ENCODE data around the gene CD59. TPM values are rescaled to one million over a fixed set of nuclear protein-coding genes. Genes with fewer than 3 reads are reported as not detected.

The CD59 gene
- total and polyA plus RNA-seq, 2 donors (not counting 3 experiments of a cell fraction or from before 2014, with no cell fraction given), result 992 to 1,084 TPM

- DNase-seq (ENCODE audit: low read depth, low spot score), result peak; percentile 91
- dilution Hi-C loops (cut with MboI; ENCODE audit: extremely low pct_ligation_motif_present, low sequenced_read_pairs) (no loop called here), intact Hi-C loops (cut with micrococcal nuclease) (no loop called here)
- H3K4me1 ChIP-seq (ENCODE audit: control insufficient read depth, extremely low read depth, insufficient read depth, low read length), result peaks cover 67% of the 10 kb centered on the region
- ChIA-PET POLR2A (interaction anchor here (0.9 kb wide), 1 partner anchor 15 kb away, joined by 3 read pairs; no protein-coding TSS in a partner anchor), CTCF (interaction anchor here (0.6 to 13.8 kb wide), 5 partner anchors 9 to 21 kb away, joined by 3 to 254 read pairs (median 9); partner anchors contain the start of gene CD59)
- H3K36me3 ChIP-seq (ENCODE audit: control insufficient read depth in 2 of 2, extremely low read depth in 1 of 2, insufficient read depth in 2 of 2, low read length in 2 of 2), result peaks cover 25 to 38% of the 10 kb centered on the region in 2 experiments
- no peaks in the 10 kb centered on the region for H3K9me3 ChIP-seq (replicated peaks; ENCODE audit: control insufficient read depth, insufficient read depth, low read length)
- peaks cover 100% of the 10 kb centered on the region for H3K79me2 ChIP-seq (ENCODE audit: control insufficient read depth, insufficient read depth, low read length)
- no peak overlapping the region for H3K4me3 ChIP-seq (replicated peaks in 1 of 3; ENCODE audit: insufficient read depth in 1 of 3, low read depth in 1 of 3, low read length in 3 of 3)
- no peaks in the 10 kb centered on the region for H3K9me1 ChIP-seq (replicated peaks; ENCODE audit: control insufficient read depth, extremely low read depth, insufficient read depth, low read length)
- TF ChIP-seq MYC (IDR thresholded peaks at IDR 0.05; ENCODE audit: low read depth, low read length) (peak; percentile 33), CTCF (IDR thresholded peaks at IDR 0.05; ENCODE audit: extremely low read depth in 1 of 2, insufficient read depth in 1 of 2, low read depth in 1 of 2, low read length in 2 of 2) (no peak), EZH2 (IDR thresholded peaks at IDR 0.05; ENCODE audit: borderline replicate concordance, low read depth, low read length, severe bottlenecking) (no peak), JUN (IDR thresholded peaks at IDR 0.05; ENCODE audit: borderline replicate concordance, insufficient read depth, insufficient read length, low read depth) (peak; percentile 50), POLR2AphosphoS5 (IDR thresholded peaks at IDR 0.05; ENCODE audit: insufficient read depth, low read depth, low read length) (peak; percentile 55), MAX (IDR thresholded peaks at IDR 0.05; ENCODE audit: insufficient read depth, insufficient read length) (peak; percentile 59), FOS (IDR thresholded peaks at IDR 0.05; ENCODE audit: borderline replicate concordance, insufficient read depth, low read length) (peak; percentile 71)
- peak overlapping the region; percentile 60 for H3K4me2 ChIP-seq (ENCODE audit: insufficient read depth, low read length)
- FAIRE-seq, result peak; percentile 96
- no peaks in the 10 kb centered on the region for H4K20me1 ChIP-seq (replicated peaks; ENCODE audit: control insufficient read depth, extremely low read depth, insufficient read depth, low read length)
- H2AFZ ChIP-seq (ENCODE audit: low read depth, low read length), result no peak overlapping the region
- peak overlapping the region; percentile 81 for H3K9ac ChIP-seq (replicated peaks; ENCODE audit: extremely low read depth, insufficient read depth, low read length)
- H3K27me3 ChIP-seq (ENCODE audit: control insufficient read depth in 2 of 2, insufficient read depth in 2 of 2, low read length in 2 of 2), result no peaks in the 10 kb centered on the region
- H3K27ac ChIP-seq (ENCODE audit: insufficient read depth, low read depth, low read length), result peak overlapping the region; percentile 99
- no TSS peak for BruUV-seq (replicated peaks)
These were observed 14.8 kb downstream of the CD59 start for GRCh38 chr11:33721426-33721825.

Measured in endothelial cell of umbilical vein (primary cell).